ENCODE measurements around the gene MYOZ2. TPM values are rescaled to one million over a fixed set of nuclear protein-coding genes. Genes with fewer than 3 reads are reported as not detected.

The MYOZ2 gene
- total and polyA plus RNA-seq, 2 donors (not counting 3 experiments of a cell fraction or from before 2014, with no cell fraction given), result 0.11 to 0.13 TPM

DNA sequence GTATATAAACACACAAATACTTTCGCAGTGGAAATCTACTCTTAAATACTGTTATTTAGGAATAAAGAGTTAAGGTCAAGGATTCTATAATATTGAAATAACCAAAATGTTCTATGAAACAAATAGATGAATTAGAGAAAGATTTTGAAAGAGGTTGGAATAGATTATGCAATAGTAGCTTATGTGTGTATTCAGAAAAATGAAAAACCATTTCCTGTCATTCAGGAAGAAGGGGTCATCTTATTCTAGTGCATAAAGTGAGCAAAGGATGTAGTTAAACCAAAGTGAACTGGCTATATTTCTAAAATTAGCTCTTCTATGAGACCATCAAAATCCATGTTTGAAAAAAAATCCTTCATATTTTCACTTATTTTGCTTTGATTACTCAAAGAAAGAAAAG, 30.0 kb upstream of the MYOZ2 start:
- BruUV-seq (replicated peaks), result no TSS peak
- FAIRE-seq, result no peak

More for the DNA sequence above, 30.0 kb upstream of the MYOZ2 start:
- Histone ChIP-seq H4K20me1 (replicated peaks; ENCODE audit: control insufficient read depth, extremely low read depth, insufficient read depth, low read length) (no peaks in the 10 kb centered on the region), H3K36me3 (ENCODE audit: control insufficient read depth in 2 of 2, extremely low read depth in 1 of 2, insufficient read depth in 2 of 2, low read length in 2 of 2) (no peaks in the 10 kb centered on the region), H3K4me1 (ENCODE audit: control insufficient read depth, extremely low read depth, insufficient read depth, low read length) (peaks cover 43% of the 10 kb centered on the region), H3K9me3 (replicated peaks; ENCODE audit: control insufficient read depth, insufficient read depth, low read length) (no peaks in the 10 kb centered on the region), H3K9me1 (replicated peaks; ENCODE audit: control insufficient read depth, extremely low read depth, insufficient read depth, low read length) (no peaks in the 10 kb centered on the region), H3K27me3 (ENCODE audit: control insufficient read depth in 2 of 2, insufficient read depth in 2 of 2, low read length in 2 of 2) (no peaks in the 10 kb centered on the region), H2AFZ (ENCODE audit: low read depth, low read length) (no peak overlapping the region), H3K4me3 (replicated peaks in 1 of 3; ENCODE audit: insufficient read depth in 1 of 3, low read depth in 1 of 3, low read length in 3 of 3) (no peak overlapping the region), H3K27ac (ENCODE audit: insufficient read depth, low read depth, low read length) (no peak overlapping the region), H3K79me2 (ENCODE audit: control insufficient read depth, insufficient read depth, low read length) (no peaks in the 10 kb centered on the region), H3K9ac (replicated peaks; ENCODE audit: extremely low read depth, insufficient read depth, low read length) (no peak overlapping the region), H3K4me2 (ENCODE audit: insufficient read depth, low read length) (peak overlapping the region; percentile 49)
- TF ChIP-seq JUN (IDR thresholded peaks at IDR 0.05; ENCODE audit: borderline replicate concordance, insufficient read depth, insufficient read length, low read depth), result no peak
- no peak for TF ChIP-seq POLR2AphosphoS5 (IDR thresholded peaks at IDR 0.05; ENCODE audit: insufficient read depth, low read depth, low read length)
- TF ChIP-seq FOS (IDR thresholded peaks at IDR 0.05; ENCODE audit: borderline replicate concordance, insufficient read depth, low read length), result no peak
- TF ChIP-seq, protein P1, sequence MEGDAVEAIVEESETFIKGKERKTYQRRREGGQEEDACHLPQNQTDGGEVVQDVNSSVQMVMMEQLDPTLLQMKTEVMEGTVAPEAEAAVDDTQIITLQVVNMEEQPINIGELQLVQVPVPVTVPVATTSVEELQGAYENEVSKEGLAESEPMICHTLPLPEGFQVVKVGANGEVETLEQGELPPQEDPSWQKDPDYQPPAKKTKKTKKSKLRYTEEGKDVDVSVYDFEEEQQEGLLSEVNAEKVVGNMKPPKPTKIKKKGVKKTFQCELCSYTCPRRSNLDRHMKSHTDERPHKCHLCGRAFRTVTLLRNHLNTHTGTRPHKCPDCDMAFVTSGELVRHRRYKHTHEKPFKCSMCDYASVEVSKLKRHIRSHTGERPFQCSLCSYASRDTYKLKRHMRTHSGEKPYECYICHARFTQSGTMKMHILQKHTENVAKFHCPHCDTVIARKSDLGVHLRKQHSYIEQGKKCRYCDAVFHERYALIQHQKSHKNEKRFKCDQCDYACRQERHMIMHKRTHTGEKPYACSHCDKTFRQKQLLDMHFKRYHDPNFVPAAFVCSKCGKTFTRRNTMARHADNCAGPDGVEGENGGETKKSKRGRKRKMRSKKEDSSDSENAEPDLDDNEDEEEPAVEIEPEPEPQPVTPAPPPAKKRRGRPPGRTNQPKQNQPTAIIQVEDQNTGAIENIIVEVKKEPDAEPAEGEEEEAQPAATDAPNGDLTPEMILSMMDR (IDR thresholded peaks at IDR 0.05; ENCODE audit: extremely low read depth in 1 of 2, insufficient read depth in 1 of 2, low read depth in 1 of 2, low read length in 2 of 2), result no peak
- TF ChIP-seq GATA2 (IDR thresholded peaks at IDR 0.05; ENCODE audit: insufficient read depth, insufficient read length, low read depth, low read length), result no peak
- no peak for TF ChIP-seq MYC (IDR thresholded peaks at IDR 0.05; ENCODE audit: low read depth, low read length)
- TF ChIP-seq POLR2A (IDR thresholded peaks at IDR 0.05; ENCODE audit: low read depth, low read length), result no peak
- TF ChIP-seq, protein P2, sequence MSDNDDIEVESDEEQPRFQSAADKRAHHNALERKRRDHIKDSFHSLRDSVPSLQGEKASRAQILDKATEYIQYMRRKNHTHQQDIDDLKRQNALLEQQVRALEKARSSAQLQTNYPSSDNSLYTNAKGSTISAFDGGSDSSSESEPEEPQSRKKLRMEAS (IDR thresholded peaks at IDR 0.05; ENCODE audit: insufficient read depth, insufficient read length), result no peak
- no peak for TF ChIP-seq EZH2 (IDR thresholded peaks at IDR 0.05; ENCODE audit: borderline replicate concordance, low read depth, low read length, severe bottlenecking)
- dilution Hi-C loops (cut with MboI; ENCODE audit: extremely low pct_ligation_motif_present, low sequenced_read_pairs), result no loop called here
- ChIA-PET POLR2A (no interaction called here), CTCF (interaction anchor here (0.9 to 1.4 kb wide), 3 partner anchors 13 to 19 kb away, joined by 3 to 7 read pairs (median 4); no protein-coding TSS in a partner anchor)
- DNase-seq (ENCODE audit: low read depth, low spot score), result peak; percentile 32
- intact Hi-C loops (cut with micrococcal nuclease), result loop anchor here (10.0 kb wide), 1 partner anchor 271 kb away; the partner anchor contains the start of gene SEC24D

Data from endothelial cell of umbilical vein (primary cell).